8988T (cell line): Measurements from ENCODE around the gene ANAPC16.
"Not testable (repeated sequence)": the region's sequence is repeated elsewhere in the genome, so short reads cannot be mapped to it uniquely, and the experiment has no call there.

ENCODE experiments used
- DNase-seq: peaks from one replicate; pipeline ENCODE4 v3.0.0; 2011

The ANAPC16 gene

DNA sequence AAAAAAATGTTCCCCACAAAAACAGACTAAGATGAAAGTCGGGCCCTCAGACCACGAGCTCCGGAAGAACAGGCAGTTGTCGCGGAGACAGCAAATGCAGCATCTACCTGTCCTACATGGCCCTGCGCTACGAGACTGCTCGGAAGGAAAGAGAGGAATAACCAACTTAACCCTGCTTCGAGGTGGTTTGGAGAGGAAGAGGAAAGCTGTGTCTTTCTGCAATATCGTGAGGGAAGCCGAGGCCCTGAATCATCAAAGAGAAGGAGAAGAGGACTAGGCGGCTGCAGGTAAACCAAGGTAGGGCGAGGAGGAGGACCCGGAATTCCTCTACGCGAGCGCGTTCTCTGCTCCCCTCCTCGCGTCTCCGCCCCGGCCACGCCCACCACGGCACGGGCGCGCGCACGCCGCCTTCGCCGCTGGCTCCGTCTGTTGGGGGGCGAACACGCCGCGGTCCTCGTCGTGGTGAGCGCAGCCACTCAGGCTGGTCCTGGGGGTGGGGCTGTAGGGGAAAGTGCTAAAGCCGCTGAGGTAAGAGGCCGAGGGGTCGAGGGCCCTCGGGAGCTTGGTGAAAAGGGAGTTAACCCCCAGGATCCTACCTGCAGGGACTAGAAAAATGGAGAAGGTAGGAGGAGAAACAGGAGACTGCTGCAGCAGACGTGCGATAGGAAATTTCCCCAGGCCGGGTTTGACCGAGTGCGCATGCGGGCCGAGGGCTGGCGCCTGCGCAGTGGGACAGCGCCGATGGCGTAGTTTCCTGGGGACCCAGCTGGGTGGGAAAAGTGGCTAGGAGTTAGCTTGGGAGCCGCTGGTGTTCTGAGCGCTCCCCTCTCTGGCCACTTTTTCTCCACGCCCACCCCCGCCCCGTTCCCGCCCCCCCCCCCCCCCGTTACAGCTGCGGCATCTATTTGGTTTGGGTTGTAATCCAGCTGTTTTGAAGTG is at the start of gene ANAPC16, which contains the start of gene ASCC1:
TSS of gene ANAPC16 (plus strand) at position 402 of the 939 bp plus-strand sequence. CDS start 7,903 bp downstream, outside the sequence.
TSS of gene ASCC1 (minus strand) at position 666 of the 939 bp plus-strand sequence. CDS start 2,978 bp downstream, outside the sequence.
- peak; percentile 46 for DNase-seq

DNA sequence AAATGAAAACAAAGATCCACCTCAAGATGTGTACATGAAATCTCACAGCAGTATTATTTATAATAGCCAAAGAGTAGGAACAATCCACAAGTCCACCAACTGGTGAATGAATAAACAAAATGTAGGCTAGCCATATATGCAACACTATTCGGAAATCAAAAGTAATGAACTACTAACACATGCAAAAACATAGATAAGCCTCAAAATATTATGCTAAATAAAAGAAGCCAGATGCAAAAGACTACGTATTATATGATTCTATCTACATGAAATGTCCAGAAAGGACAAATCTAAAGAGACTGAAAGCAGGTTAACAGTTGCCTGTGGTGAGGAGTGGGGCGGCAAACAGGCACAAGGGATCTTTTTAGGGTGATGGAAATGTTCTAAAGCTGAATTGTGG is 48.7 kb upstream of the ANAPC16 start:
- DNase-seq = no peak

DNA sequence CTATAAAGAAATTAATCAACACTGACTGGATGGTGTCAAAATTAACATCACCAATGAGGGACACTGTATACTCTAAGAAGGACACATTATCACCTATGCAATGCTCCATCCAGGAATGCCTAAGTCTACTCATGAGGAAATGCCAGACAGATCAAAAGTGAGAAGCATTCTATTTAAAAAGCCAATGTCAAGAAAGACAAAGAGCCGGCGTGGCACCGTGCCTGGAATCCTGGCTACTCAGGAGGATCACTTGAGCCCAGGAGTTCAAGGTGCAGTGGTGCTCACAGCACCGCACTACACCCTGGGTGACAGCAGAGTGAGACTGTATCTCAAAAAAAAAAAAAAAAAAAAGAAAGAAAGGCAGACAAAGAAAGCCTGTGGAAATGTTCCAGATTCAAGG is 45.5 kb upstream of the ANAPC16 start:
- no peak for DNase-seq

DNA sequence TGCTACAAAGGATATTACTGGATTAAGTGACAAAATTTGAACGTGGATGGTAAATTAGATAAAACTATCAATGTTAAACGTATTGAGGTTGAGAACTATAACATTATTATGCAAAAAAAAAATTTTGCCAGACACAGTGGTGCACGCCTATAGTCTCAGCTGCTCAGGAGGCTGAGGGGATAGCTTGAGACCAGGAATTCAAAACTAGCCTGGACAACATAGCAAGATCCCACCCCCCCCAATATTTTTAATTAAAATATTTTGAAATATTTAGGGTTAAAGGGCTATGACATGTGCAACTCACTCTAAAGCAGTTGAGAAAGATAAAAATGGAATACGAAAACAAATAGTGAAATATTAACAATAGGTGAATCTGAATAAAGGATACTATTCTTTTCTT is 45.1 kb upstream of the ANAPC16 start:
- no peak for DNase-seq

DNA sequence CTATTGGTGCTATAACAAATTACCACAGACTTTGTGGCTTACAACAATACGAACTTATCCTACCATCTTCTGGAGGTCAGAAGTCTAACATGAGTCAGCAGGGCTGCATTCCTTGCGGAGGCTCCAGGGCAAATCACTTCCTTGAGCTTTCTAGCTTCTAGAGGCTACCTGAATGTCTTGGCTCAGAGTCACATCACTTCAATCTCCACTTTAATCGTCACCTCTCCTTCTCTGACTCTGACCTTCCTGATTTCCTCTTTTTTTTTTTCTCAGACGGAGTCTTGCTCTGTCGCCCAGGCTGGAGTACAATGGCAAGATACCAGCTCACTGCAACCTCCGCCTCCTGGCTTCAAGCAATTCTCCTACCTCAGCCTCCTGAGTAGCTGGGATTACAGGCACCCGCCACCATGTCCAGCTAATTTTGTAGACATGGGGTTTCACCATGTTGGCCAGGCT is 44.6 kb upstream of the ANAPC16 start:
- DNase-seq = no peak

DNA sequence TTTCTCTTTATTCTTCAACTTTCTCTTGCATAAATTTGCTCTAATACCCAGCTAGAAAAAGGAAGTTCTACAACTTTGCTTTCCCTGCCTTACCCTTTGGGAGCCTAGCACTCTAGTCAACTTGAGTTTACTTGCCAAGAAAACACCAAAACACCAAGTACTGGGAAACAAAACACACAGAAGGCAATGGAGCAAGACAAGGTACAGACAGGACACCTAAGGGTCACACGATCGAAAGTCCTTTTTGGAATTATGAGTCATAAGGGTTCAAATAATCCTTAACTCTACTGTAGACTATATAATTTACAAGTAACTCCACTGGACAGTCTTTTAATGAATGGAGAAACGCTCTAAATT is 42.6 kb upstream of the ANAPC16 start:
- no peak for DNase-seq

DNA sequence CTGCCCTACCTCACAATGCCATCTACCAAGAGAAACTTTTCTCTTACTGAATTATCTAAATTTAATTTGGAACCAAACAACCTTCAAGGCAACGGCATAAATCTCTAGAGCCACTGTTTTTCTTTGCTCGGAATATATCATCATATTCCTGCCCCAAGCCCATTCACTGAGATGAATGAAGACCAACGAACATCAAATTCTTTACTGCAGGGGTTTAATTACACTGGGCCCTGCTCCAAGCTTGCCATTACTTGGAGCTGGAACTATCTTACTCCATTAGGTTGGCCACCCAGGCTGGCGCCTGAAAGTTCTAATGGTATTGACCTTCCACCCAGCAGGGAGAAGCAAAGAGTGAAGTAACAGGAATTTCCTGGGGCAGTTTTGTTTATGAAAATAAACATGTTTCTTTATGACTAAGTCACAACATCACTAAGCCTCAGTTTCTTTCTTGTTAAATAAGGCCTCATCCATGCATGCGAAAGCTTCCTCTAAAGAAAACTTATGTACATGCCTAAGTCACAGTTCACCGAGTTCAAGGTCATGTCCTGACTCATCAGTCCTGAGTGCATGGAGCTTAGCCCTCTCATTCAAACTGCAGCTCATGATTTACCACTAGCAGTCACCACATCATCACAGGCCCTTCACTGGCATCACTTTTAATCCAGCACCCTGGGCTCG is 42.1 kb upstream of the ANAPC16 start:
- no peak for DNase-seq

DNA sequence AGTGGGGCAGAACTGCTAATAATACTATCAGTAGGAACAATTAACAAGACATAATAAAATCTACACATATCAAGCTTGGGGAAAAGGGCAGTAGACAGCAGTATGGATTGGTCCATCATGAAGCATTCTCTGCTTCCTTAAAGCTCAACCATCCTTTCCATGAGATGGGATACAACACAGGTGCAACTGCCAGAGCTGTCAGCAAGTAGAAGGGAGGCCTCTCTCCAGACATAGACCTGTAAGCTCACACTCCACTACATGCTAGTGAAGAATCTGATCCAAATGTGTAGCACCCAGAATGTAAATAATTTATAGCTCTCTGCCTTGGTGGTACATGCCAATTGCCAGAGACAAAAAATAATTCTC is 41.5 kb upstream of the ANAPC16 start:
- no peak for DNase-seq

DNA sequence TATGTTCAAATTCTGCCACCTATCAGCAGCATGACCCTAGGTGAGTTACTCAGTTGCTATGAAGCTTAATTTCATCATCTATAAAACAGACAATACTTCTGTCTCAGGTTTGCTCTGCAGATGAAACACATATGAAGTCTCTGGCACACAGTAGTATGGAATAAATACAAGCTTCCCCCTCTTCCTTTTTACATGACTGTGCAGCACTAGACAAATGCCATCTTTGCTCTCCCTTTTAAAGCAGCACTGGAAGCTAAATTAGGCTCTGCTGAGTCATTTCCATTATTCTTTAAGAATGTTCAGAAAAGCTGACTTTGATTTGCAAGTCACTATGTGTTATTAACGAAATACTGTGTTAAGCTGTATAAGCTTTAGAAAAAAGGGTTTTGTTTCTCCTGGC is 40.7 kb upstream of the ANAPC16 start:
- DNase-seq = no peak

DNA sequence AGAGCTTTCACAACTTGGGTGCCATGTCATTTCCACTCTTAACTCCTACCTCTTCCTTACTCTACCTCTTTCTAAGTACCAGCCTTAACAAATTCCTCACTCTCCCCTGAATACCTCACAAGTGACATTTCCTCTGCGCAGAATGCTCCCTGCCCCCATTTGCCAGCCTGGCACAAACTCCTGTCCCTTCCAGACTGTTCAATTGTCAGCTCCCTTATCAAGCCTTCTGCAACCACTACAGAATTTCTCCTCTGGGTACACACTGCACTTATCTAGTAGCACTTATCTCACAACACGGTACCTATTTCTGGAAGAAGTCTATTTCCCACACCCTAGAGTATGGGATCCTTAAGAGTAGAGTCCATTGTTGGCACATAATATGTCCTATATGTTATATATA is 39.1 kb upstream of the ANAPC16 start:
- no peak for DNase-seq

DNA sequence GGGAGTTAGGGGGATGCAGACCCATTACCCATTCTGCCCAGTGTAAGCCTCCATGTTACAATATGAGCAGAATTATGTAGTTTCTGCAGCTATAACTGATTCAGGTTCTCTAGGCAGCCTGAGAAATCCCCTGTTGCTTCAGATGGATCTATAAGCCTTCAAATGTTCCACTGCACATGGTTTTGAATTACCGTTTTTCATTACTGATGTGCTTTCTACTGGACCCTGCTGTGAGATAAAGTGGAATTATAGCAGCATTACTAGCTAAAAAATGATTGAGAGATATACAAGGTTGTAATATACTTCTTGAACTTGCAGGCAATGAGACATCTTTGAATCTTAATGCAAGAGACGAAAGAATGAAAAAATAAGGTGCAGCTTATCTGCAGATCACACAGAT is 38.4 kb upstream of the ANAPC16 start:
- no peak for DNase-seq

DNA sequence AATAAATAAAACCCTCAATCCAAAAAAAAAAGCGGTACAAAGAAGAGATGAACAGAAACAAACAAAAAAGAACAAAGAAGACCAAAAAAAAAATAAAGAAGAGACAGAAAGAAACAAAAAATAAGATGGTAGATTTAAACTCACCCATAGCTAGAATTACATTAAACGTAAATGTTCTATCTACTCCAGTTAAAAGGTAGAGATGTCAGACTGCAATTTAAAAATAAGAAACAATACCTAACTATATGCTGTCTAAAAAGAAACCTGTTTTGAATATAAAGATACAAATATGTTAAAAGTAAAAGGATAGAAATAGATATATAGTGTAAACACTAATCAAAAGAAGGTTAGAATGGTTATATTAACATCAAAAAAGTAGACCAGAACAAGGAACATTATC is 31.7 kb upstream of the ANAPC16 start:
- no peak for DNase-seq

DNA sequence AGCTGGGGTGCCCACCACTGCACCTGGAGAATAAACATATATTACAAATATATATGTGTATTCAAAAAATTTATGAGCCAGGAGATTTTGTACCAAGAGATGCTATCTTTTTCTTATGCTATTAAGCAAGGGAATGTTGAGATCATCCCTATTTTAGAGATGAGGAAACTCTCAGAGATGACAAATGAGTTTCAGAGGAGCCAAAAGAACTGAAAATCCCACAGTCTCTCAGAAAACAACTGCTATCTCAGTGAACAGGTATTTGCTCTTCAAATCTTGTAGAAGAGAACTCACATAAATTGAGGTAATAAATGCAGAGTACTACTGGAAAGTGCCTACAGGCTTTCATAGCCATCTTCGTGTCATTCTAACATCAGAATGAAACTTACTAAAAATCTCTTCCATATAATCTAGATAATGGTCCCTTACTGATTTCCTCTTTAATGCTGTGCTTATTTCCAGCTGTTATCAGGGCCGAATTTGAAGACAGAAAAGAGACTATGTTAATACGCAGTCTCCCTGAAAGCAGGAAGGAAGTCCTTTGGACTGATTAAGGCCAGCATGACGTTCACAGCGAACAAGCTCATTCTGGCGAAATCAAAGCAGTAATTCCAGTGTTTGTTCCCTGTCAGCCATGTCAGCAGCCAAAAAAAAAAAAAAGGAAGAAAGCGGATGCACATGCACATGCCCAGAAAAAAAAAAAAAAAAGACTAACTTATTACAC is 29.4 kb upstream of the ANAPC16 start:
- no peak for DNase-seq

DNA sequence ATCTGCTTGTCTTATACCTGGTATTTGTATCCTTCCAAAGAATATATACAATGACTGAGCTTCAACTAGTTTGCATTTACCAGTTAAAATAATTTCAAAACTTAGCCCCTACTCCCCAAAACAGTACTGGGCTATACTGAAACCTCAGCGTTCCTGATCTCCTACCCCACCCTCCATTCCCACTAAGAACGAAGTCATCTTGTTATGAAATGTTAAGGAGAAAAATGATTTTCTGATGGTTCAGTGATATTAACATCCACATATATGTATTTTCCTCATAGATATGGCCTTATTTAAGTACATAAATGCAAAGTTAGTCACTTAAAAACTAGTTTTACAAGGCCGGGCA is 28.9 kb upstream of the ANAPC16 start:
- DNase-seq = no peak

DNA sequence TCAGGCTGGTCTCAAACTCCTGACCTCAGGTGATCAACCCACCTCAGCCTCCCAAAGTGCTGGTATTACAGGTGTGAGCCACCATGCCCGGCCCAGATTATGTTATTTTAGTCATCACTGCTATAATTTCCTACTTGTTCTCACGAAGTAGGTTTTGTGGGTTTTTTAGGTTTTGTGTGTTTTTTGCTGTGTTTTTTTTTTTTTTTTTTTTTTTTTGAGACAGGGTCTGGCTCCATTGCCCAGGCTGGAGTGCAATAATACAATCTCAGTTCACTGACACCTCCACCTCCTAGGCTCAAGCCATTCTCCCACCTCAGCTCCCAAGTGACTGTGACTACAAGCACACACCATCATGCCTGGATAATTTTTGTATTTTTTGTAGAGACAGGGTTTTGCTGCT is 20.9 kb upstream of the ANAPC16 start:
- no peak for DNase-seq

DNA sequence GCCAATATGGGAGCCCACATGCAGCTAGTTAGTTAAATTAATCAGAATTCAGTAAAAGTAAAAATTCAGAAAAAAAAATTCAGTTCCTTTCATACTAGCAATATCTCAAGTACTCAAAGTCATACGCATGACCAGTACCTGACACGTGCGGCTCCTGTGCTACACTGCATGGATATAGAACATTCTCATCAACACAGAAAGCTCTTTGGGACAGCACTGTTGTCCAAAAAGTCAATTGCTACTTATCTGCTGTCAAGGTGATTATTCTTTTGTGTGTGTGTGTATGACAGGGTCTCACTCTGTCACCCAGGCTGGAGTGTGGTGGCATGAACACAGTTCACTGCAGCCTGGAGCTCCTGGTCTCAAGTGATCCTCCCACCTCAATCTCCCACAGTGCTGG is 14.9 kb upstream of the ANAPC16 start:
- no peak for DNase-seq

DNA sequence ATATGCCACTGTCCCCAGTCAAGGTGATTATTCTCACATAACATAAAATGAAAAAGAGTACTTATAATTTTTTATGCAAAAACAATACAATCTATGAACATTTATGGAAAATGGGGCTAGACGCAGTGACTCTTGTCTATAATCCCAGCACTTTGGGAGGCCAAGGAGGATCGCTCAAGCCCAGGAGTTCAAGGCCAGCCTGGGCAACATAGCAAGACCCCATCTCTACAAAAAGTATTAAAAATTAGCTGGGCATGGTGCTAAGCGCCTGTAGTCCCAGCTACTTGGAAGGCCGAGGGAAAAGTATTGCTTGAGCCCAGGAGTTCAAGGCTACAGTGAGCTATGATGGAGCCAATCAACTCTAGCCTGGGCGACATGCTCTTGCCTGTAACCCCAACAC is 14.5 kb upstream of the ANAPC16 start:
- DNase-seq = no peak

DNA sequence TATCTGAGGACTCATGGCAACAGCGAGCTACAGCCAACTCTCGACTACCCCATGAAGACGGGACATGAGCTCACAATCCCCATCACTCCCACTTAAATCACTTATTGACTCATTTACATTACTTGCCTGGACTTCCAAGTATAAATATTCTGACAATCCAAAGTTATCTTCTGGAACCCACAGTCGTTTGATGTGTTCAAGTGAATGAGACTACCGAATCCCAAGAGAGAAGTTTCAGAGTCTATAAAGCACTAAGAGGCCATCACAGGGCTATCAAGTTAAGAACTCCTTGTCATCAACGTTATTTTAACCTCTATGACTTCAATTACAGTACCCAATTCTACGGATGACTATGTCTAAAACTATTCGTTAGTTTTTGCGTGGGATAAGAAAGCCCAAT is 11.5 kb upstream of the ANAPC16 start:
- no peak for DNase-seq

DNA sequence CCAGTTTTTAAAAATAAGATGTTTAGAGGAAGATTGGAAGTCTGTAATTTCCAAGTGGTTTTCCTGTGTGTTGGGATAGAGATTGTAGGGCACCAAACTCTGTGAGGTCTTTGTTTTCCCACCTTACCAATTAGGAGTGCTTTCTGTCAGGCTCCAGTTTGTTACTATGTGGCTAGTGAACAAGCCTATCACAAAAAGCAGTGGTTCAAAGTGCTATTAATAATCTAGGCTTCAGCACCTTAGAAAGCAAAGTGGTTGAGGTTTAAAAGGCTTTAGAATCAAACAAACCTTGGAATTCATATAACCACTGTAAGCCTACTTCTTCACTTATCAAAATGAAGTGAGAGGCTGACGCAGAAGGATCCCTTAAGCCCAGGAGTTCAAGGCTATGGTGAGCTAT is 11.1 kb upstream of the ANAPC16 start:
- no peak for DNase-seq

DNA sequence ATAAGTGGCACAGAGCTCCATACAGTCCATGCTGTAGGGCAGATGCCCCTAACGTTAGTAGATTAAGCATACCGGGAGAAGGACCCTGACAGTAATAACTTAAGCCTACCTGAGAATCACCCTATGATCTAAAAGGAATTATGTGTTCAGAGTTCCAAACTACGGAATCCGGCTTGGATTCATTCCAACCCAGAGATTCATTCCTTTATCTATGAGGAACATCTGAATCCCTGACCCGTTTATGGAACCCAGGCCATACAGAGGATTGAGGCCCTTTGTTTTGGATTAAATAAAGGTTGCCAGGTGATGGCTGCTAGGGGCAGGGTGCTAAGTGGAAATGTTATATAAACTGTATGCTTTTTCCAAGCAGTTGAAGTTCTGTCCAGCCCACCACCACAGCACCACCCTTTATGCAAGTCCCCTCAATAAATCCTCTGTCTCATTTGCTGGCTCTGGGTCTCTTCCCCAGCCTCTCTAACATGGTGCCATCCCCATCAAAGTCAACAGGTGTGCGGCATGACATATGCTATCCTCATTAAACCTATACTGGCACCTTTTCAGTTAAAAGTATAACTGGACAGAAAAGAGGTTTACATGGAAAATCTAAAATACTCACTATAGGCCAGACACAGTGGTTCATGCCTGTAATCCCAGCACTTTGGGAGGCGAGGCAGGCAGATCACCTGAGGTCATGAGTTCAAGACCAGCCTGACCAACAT is 9.1 kb upstream of the ANAPC16 start:
- no peak for DNase-seq

DNA sequence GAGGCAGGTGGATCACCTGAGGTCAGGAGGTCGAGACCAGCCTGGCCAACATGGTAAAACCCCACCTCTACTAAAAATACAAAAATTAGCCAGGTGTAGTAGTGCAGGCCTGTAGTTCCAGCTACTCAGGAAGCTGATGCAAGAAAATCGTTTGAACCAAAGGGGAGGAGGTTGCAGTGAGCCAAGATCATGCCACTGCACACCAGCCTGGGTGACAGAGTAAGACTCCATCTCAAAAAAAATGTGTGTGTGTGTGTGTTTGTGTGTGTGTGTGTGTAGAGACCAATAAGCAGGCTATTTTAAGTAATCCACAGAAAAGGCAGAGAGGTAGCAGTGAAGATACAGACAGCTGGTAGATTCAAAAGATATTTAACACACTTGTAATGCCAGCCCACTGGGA is 7.3 kb upstream of the ANAPC16 start:
- not testable (repeated sequence) for DNase-seq

DNA sequence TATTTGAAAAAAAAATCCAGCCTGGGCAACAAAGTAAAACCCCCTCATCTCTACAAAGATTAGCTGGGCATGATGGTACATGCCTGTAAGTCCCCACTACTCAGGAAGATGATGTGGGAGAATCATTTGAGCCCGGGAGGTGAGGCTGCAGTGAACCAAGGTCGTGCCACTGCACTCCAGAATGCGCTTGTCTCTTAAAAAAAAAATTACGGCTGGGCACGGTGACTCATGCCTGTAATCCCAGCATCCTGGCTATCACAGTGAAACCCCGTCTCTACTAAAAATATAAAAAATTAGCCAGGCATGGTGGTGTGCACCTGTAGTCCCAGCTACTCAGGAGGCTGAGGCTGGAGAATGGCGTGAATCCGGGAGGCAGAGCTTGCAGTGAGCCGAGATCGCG is 4.4 kb upstream of the ANAPC16 start:
- not testable (repeated sequence) for DNase-seq

DNA sequence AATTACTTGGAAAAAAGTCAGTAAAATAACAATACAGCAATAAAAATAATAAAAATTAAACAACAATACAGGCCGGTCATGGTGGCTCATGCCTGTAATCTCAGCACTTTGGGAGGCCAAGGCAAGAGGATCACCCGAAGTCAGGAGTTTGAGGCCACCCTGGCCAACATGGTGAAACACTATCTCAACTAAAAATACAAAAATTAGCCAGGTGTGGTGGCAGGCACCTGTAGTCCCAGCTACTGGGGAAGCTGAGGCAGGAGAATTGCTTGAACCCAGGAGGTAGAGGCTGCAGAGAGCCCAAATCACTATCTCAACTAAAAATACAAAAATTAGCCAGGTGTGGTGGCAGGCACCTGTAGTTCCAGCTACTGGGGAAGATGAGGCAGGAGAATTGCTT is 4.0 kb upstream of the ANAPC16 start:
- not testable (repeated sequence) for DNase-seq
